NCI-H1417 treated with DMSO at 0.1 percent for 48 hours (cell line): ENCODE measurements around the gene RIPPLY3.
A peak's percentile ranks its signal among the peaks of the same experiment; 100 is the strongest.
"Not testable (repeated sequence)": the region's sequence is repeated elsewhere in the genome, so short reads cannot be mapped to it uniquely, and the experiment has no call there.

Experiments
- DNase-seq: peaks from one replicate; lab custom pipeline; 2025; lab: John Stamatoyannopoulos, UW

RIPPLY3 gene

GRCh38 chr21:36981049-36981391 is 25.5 kb upstream of the RIPPLY3 start:
- no peak for DNase-seq

- DNase-seq = no peak
These were observed 24.4 kb upstream of the RIPPLY3 start for GRCh38 chr21:36981977-36982700.

GRCh38 chr21:36985751-36986594 is 20.5 kb upstream of the RIPPLY3 start:
- DNase-seq = no peak

GRCh38 chr21:36987845-36988244 is 18.7 kb upstream of the RIPPLY3 start:
- no peak for DNase-seq

GRCh38 chr21:36988536-36988935 is 18.0 kb upstream of the RIPPLY3 start:
- no peak for DNase-seq

GRCh38 chr21:36989199-36989698 is 17.3 kb upstream of the RIPPLY3 start:
- DNase-seq = not testable (repeated sequence)

GRCh38 chr21:36989699-36990507 is 16.6 kb upstream of the RIPPLY3 start:
- DNase-seq = peak; percentile 85

GRCh38 chr21:36990508-36991205 is 15.8 kb upstream of the RIPPLY3 start:
- DNase-seq = no peak

- DNase-seq = no peak
These were observed 13.8 kb upstream of the RIPPLY3 start for GRCh38 chr21:36992671-36993070.

GRCh38 chr21:36994501-36995158 is 11.9 kb upstream of the RIPPLY3 start:
- no peak for DNase-seq

GRCh38 chr21:36995285-36995684 is 11.2 kb upstream of the RIPPLY3 start:
- DNase-seq = not testable (repeated sequence)

- DNase-seq = no peak
These were observed 7.2 kb upstream of the RIPPLY3 start for GRCh38 chr21:36999131-36999898.

GRCh38 chr21:37000381-37000780 is 6.1 kb upstream of the RIPPLY3 start:
- DNase-seq = no peak

- no peak for DNase-seq
These were observed 5.1 kb upstream of the RIPPLY3 start for GRCh38 chr21:37001441-37001840.

- DNase-seq = not testable (repeated sequence)
These were observed 3.7 kb upstream of the RIPPLY3 start for GRCh38 chr21:37002851-37003250.

- not testable (repeated sequence) for DNase-seq
These were observed 2.6 kb upstream of the RIPPLY3 start for GRCh38 chr21:37003917-37004316.

- DNase-seq = no peak
These were observed 685 bp upstream of the RIPPLY3 start for GRCh38 chr21:37005548-37006485.

GRCh38 chr21:37008724-37009123 is 2.2 kb downstream of the RIPPLY3 start:
- DNase-seq = peak; percentile 90

GRCh38 chr21:37009740-37010341 is 3.3 kb downstream of the RIPPLY3 start:
- peak; percentile 89 for DNase-seq
